ENCODE data around the gene ADGRB3. TPM values are rescaled to one million over a fixed set of nuclear protein-coding genes. Genes with fewer than 3 reads are reported as not detected.

Gene ADGRB3
- total and polyA plus RNA-seq, 2 experiments from 2014 or later, result not detected

DNA sequence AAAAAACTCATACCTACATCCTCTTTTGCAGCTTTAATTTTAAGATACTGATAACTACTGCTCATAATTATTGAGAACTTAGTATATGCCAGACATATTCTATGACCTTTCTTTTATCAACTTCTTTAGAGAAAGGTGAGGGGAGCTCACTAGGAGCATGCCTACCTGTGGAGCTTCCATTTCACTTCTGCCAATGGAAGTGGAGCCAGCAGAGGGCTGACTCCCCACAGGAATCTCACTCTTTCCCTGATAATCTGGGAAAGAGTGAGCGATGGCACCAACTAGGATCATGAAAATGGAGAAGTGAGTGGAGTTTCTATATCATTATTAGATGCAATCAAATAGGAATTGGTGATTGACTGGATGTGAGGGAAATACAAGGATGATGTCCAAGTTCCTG is 676.8 kb downstream of the ADGRB3 start:
- Histone ChIP-seq H3K4me3 (no peak overlapping the region), H3K27me3 (replicated peaks; ENCODE audit: insufficient read depth) (no peaks in the 10 kb centered on the region), H3K79me2 (ENCODE audit: insufficient read depth) (no peaks in the 10 kb centered on the region), H2AFZ (no peak overlapping the region), H3K4me2 (ENCODE audit: unreplicated experiment) (no peak overlapping the region), H3F3A (ENCODE audit: insufficient read depth) (no peaks in the 10 kb centered on the region), H3K27ac (no peak overlapping the region), H3K36me3 (ENCODE audit: low read depth) (no peaks in the 10 kb centered on the region), H3K4me1 (ENCODE audit: insufficient read depth) (no peaks in the 10 kb centered on the region), H3K9me2 (ENCODE audit: insufficient read depth) (no peaks in the 10 kb centered on the region), H3K9ac (no peak overlapping the region), H4K20me1 (ENCODE audit: insufficient read depth) (no peaks in the 10 kb centered on the region; the same call in 1 of the 2 replicates), H3K9me3 (ENCODE audit: low read depth) (no peaks in the 10 kb centered on the region)
- WGBS, 2 experiments (ENCODE audit: low coverage in 1 of 2, low lambda C conversion rate in 2 of 2, missing lambda C conversion rate in 2 of 2), result 28 to 35% methylated on average over 1 of the region's 1 CpG
- in situ Hi-C loops (cut with MboI), result no loop called here
- no peak for DNase-seq
- no peak for TF ChIP-seq EZH2 (IDR thresholded peaks at IDR 0.05; ENCODE audit: insufficient read depth, poor library complexity, severe bottlenecking)
- no peak for TF ChIP-seq EZH2phosphoT487 (IDR thresholded peaks at IDR 0.05; ENCODE audit: insufficient read depth, low read depth)

DNA sequence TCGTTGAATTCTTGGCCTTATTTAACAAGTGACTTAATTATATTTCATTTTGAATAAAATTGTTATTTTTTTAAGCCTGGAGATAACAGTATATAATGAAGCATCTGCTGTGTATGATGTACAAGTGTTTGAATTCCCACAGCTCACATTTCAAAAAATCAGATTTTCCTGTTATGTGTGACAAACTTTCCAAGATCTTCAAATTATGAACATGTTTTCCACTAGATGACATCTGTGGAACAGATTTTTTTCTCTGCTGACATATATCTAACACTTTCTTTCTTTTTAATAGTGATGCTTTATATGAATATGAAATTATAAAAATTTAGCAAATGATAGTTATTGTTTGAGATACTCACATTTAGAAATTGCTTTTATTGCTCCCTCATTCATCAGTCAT is 678.9 kb downstream of the ADGRB3 start:
- no peak overlapping the region for H2AFZ ChIP-seq
- no peaks in the 10 kb centered on the region for H3K9me3 ChIP-seq (ENCODE audit: low read depth)
- H3K4me3 ChIP-seq, result no peak overlapping the region
- no peak overlapping the region for H3K9ac ChIP-seq
- no peaks in the 10 kb centered on the region for H3K36me3 ChIP-seq (ENCODE audit: low read depth)
- 0% methylated on average over 1 of the region's 1 CpG for WGBS, 2 experiments (ENCODE audit: low coverage in 1 of 2, low lambda C conversion rate in 2 of 2, missing lambda C conversion rate in 2 of 2)
- no peak overlapping the region for H3K27ac ChIP-seq
- TF ChIP-seq EZH2 (IDR thresholded peaks at IDR 0.05; ENCODE audit: insufficient read depth, poor library complexity, severe bottlenecking) (no peak), EZH2phosphoT487 (IDR thresholded peaks at IDR 0.05; ENCODE audit: insufficient read depth, low read depth) (no peak)
- DNase-seq, result no peak
- H3K4me2 ChIP-seq (ENCODE audit: unreplicated experiment), result no peak overlapping the region
- no peaks in the 10 kb centered on the region for H3K9me2 ChIP-seq (ENCODE audit: insufficient read depth)
- in situ Hi-C loops (cut with MboI), result no loop called here
- no peaks in the 10 kb centered on the region for H3K27me3 ChIP-seq (replicated peaks; ENCODE audit: insufficient read depth)
- H3K79me2 ChIP-seq (ENCODE audit: insufficient read depth), result no peaks in the 10 kb centered on the region
- H4K20me1 ChIP-seq (ENCODE audit: insufficient read depth), result no peaks in the 10 kb centered on the region; the same call in 1 of the 2 replicates
- H3K4me1 ChIP-seq (ENCODE audit: insufficient read depth), result no peaks in the 10 kb centered on the region
- H3F3A ChIP-seq (ENCODE audit: insufficient read depth), result no peaks in the 10 kb centered on the region

DNA sequence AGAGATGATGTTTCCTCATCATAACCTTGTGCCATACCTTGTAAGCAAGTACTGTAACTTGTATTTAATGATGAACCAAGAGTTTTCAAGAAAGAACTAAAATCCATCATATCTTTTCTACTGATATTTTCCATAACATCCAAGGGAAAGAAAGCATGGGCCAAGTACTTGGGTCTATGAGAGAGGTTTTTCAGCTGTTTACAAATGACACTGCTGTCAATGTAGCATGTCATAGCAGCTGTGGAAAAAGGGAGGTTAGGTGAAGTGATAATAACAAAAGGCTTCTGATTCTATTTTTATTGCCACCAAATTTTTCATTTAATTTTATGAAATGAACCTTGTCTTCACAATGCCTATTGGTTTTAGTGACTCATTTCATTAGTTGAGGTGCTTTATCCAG is 679.4 kb downstream of the ADGRB3 start:
- DNase-seq, result no peak
- TF ChIP-seq EZH2 (IDR thresholded peaks at IDR 0.05; ENCODE audit: insufficient read depth, poor library complexity, severe bottlenecking) (no peak), EZH2phosphoT487 (IDR thresholded peaks at IDR 0.05; ENCODE audit: insufficient read depth, low read depth) (no peak)
- H3K9me2 ChIP-seq (ENCODE audit: insufficient read depth), result no peaks in the 10 kb centered on the region
- no peak overlapping the region for H3K9ac ChIP-seq
- no peak overlapping the region for H2AFZ ChIP-seq
- H3K9me3 ChIP-seq (ENCODE audit: low read depth), result no peaks in the 10 kb centered on the region
- no peaks in the 10 kb centered on the region for H3K4me1 ChIP-seq (ENCODE audit: insufficient read depth)
- no peaks in the 10 kb centered on the region for H3F3A ChIP-seq (ENCODE audit: insufficient read depth)
- H3K27me3 ChIP-seq (replicated peaks; ENCODE audit: insufficient read depth), result no peaks in the 10 kb centered on the region
- H3K4me2 ChIP-seq (ENCODE audit: unreplicated experiment), result no peak overlapping the region
- in situ Hi-C loops (cut with MboI), result no loop called here
- H3K27ac ChIP-seq, result no peak overlapping the region
- no peaks in the 10 kb centered on the region for H3K79me2 ChIP-seq (ENCODE audit: insufficient read depth)
- H3K36me3 ChIP-seq (ENCODE audit: low read depth), result no peaks in the 10 kb centered on the region
- no peak overlapping the region for H3K4me3 ChIP-seq
- H4K20me1 ChIP-seq (ENCODE audit: insufficient read depth), result no peaks in the 10 kb centered on the region; the same call in 1 of the 2 replicates

DNA sequence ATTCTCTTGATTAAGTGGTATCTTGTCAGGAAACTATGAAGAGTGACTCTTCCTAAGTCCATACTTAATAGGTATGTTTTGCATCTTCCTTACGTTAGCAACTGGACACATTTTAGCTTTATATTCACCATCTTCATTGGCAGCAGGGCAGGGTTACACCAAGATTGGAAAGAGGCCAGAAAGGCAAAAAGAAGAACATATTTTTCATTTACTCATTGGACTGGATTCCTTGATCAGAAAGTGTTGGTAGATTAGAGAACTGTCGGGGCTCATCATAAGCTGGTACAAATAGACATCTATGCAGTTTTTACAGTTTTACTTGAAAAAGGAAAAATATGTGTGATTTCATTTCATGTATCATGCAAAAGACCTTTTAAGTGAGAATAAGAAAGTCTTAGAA is 696.8 kb downstream of the ADGRB3 start:
- 25 to 27% methylated on average over 2 of the region's 2 CpGs for WGBS, 2 experiments (ENCODE audit: low coverage in 1 of 2, low lambda C conversion rate in 2 of 2, missing lambda C conversion rate in 2 of 2)
- Histone ChIP-seq H3K27ac (no peak overlapping the region), H3K9me2 (ENCODE audit: insufficient read depth) (no peaks in the 10 kb centered on the region; the same call in 1 of the 2 replicates), H3F3A (ENCODE audit: insufficient read depth) (no peaks in the 10 kb centered on the region), H3K4me3 (no peak overlapping the region), H3K4me1 (ENCODE audit: insufficient read depth) (no peaks in the 10 kb centered on the region), H3K4me2 (ENCODE audit: unreplicated experiment) (no peak overlapping the region), H3K9me3 (ENCODE audit: low read depth) (no peaks in the 10 kb centered on the region), H4K20me1 (ENCODE audit: insufficient read depth) (no peaks in the 10 kb centered on the region), H3K27me3 (replicated peaks; ENCODE audit: insufficient read depth) (no peaks in the 10 kb centered on the region), H3K79me2 (ENCODE audit: insufficient read depth) (no peaks in the 10 kb centered on the region), H2AFZ (no peak overlapping the region), H3K9ac (no peak overlapping the region), H3K36me3 (ENCODE audit: low read depth) (no peaks in the 10 kb centered on the region)
- no peak for DNase-seq
- TF ChIP-seq EZH2phosphoT487 (IDR thresholded peaks at IDR 0.05; ENCODE audit: insufficient read depth, low read depth) (no peak), EZH2 (IDR thresholded peaks at IDR 0.05; ENCODE audit: insufficient read depth, poor library complexity, severe bottlenecking) (no peak)
- in situ Hi-C loops (cut with MboI), result no loop called here

DNA sequence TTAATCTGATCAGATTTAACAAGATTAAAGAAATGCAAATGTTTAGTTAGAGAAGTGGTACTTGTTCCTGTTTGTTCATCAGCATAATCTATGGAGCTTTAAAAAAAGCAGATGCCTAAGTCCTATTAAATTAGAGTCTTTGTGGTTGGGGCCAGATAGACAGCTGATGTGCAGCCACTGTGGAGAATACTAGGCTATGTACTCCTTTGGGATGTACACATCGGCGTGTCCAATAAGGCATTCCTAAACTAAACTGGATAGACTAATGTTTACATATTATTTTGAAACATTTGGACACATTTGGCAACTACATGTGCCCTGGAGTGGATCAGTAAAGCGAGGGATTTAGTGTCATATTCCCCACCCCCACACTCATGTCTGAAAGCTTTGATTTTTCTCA is 702.2 kb downstream of the ADGRB3 start:
- Histone ChIP-seq H4K20me1 (ENCODE audit: insufficient read depth) (no peaks in the 10 kb centered on the region), H3K79me2 (ENCODE audit: insufficient read depth) (no peaks in the 10 kb centered on the region), H3K9me2 (ENCODE audit: insufficient read depth) (no peaks in the 10 kb centered on the region; the same call in 1 of the 2 replicates), H3K27ac (no peak overlapping the region), H3K4me3 (no peak overlapping the region), H3K36me3 (ENCODE audit: low read depth) (no peaks in the 10 kb centered on the region), H3K9ac (no peak overlapping the region), H3K9me3 (ENCODE audit: low read depth) (no peaks in the 10 kb centered on the region), H3K4me2 (ENCODE audit: unreplicated experiment) (no peak overlapping the region), H3F3A (ENCODE audit: insufficient read depth) (no peaks in the 10 kb centered on the region), H3K27me3 (replicated peaks; ENCODE audit: insufficient read depth) (no peaks in the 10 kb centered on the region), H3K4me1 (ENCODE audit: insufficient read depth) (no peaks in the 10 kb centered on the region), H2AFZ (no peak overlapping the region)
- no peak for DNase-seq
- no peak for TF ChIP-seq EZH2 (IDR thresholded peaks at IDR 0.05; ENCODE audit: insufficient read depth, poor library complexity, severe bottlenecking)
- TF ChIP-seq EZH2phosphoT487 (IDR thresholded peaks at IDR 0.05; ENCODE audit: insufficient read depth, low read depth), result no peak
- WGBS, 2 experiments (ENCODE audit: low coverage in 1 of 2, low lambda C conversion rate in 2 of 2, missing lambda C conversion rate in 2 of 2), result 25 to 28% methylated on average over 3 of the region's 3 CpGs
- in situ Hi-C loops (cut with MboI), result no loop called here
